Tibial nerve (tissue), 4 donors: ENCODE data around the gene POGK. TPM values are rescaled to one million over a fixed set of nuclear protein-coding genes. Genes with fewer than 3 reads are reported as not detected.

ENCODE experiments used
- DNase-seq, 2 donors: peaks; one replicate each; pipeline ENCODE4 v3.0.0-alpha.2; 2019; ENCODE audit warnings: low spot score in 2 of 2
- H3K27ac ChIP-seq, 4 donors: fragments of 200-600 bp; sonication (generic) in 3 of 4; one replicate each; pipeline ENCODE4 v1.5.1; 2017 to 2019; ENCODE audit warnings: mild to moderate bottlenecking in 1 of 4
- H3K27me3 ChIP-seq, 2 donors: fragments of 200-600 bp; sonication (generic) in 1 of 2; one replicate each; pipeline versions ENCODE4 v1.5.1 to v1.6.0; 2017 to 2019
- H3K36me3 ChIP-seq, 3 donors: fragments of 200-600 bp; sonication (generic); one replicate each; pipeline ENCODE4 v1.5.1; 2018 to 2019
- H3K4me1 ChIP-seq, 4 donors: fragments of 200-600 bp; sonication (generic) in 3 of 4; one replicate each; pipeline ENCODE4 v1.5.1; 2017 to 2019
- H3K4me3 ChIP-seq, 4 donors: fragments of 200-600 bp; sonication (generic) in 3 of 4; one replicate each; pipeline ENCODE4 v1.5.1; 2017 to 2019; ENCODE audit warnings: mild to moderate bottlenecking in 1 of 4, moderate library complexity in 1 of 4
- H3K9me3 ChIP-seq, 4 donors: fragments of 200-600 bp; sonication (generic) in 3 of 4; one replicate each; pipeline ENCODE4 v1.5.1; 2017 to 2019
- EP300 ChIP-seq, 2 donors: sonication (generic); formaldehyde crosslinking; IDR thresholded peaks; one replicate each; pipeline ENCODE4 v1.6.1; 2017; ENCODE audit warnings: antibody characterized with exemption in 2 of 2, mild to moderate bottlenecking in 1 of 2
- POLR2A ChIP-seq, 2 donors: fragments of 450-650 bp; IDR thresholded peaks; one replicate each; pipeline ENCODE4 v1.6.1; 2017; ENCODE audit warnings: antibody characterized with exemption in 2 of 2, mild to moderate bottlenecking in 2 of 2, moderate library complexity in 2 of 2
- WGBS, 2 donors: methylation state at CpG; one replicate each; pipeline ENCODE4 v1.1.5; 2018; 5-methylcytosine and 5-hydroxymethylcytosine counted together
- total RNA-seq, 4 donors: library from RNA; depleted of rRNA; stranded (reverse); fragments of >200 nt; gene quantifications; one replicate each; pipeline ENCODE4 v1.1.0, GENCODE V29; 2016
- TF ChIP-seq, protein P1 (sequence below), 5 experiments: fragments of 200-600 bp in 3 of 5; fragments of 450-650 bp in 2 of 5; sonication (generic) in 3 of 5; IDR thresholded peaks; one replicate each; pipeline ENCODE4 v1.5.1; 2016 to 2019; ENCODE audit warnings: antibody characterized with exemption in 5 of 5, mild to moderate bottlenecking in 3 of 5, moderate library complexity in 2 of 5

The POGK gene, protein sequence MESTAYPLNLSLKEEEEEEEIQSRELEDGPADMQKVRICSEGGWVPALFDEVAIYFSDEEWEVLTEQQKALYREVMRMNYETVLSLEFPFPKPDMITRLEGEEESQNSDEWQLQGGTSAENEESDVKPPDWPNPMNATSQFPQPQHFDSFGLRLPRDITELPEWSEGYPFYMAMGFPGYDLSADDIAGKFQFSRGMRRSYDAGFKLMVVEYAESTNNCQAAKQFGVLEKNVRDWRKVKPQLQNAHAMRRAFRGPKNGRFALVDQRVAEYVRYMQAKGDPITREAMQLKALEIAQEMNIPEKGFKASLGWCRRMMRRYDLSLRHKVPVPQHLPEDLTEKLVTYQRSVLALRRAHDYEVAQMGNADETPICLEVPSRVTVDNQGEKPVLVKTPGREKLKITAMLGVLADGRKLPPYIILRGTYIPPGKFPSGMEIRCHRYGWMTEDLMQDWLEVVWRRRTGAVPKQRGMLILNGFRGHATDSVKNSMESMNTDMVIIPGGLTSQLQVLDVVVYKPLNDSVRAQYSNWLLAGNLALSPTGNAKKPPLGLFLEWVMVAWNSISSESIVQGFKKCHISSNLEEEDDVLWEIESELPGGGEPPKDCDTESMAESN
- 10 to 100 TPM; 27.8 to 37.7 (median 32.8) TPM for total RNA-seq

DNA sequence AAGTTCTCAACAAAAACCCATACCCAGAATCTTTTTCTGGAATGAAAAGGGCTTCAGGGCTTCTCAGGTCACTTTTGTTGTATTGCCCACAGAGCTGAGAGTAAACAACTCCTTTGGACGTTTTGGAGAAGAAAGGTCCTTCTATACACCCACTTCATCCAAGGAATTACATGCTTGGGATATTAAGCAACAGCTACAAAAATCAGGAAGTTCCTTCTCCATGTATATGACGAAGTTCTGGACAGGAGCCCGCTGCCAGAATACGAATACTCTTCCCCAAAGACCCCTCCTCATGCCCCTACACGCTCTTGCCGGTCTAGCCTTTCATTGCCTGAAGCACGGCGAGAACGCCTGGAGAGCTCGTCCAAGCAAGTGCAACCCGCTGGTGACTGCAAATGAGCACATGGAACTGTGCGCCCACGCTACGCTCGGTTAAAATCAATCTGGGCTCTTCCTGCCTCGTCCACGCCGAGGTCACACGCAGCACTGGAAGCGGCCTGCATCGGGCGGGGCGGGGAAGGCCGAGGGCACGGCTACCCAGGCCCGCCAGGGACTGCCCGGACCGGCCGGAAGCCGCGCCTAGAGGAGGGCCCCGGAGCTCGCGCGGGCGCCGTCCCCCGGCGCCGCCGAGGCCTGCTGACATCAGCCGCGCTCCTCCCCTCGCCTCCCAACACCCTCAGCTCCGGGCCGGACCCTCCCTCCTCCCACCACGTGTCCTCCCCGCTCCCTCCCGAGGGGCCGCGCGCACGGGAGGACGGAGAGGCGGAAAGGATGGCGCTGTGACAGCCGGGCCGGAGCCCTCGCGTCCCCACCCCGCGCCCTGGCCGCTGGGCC is at the start of gene POGK:
POGK (plus strand) TSS at position 710 of the 834 bp plus-strand sequence. CDS start 1,482 bp downstream, outside the sequence.
- TF ChIP-seq, protein P1, sequence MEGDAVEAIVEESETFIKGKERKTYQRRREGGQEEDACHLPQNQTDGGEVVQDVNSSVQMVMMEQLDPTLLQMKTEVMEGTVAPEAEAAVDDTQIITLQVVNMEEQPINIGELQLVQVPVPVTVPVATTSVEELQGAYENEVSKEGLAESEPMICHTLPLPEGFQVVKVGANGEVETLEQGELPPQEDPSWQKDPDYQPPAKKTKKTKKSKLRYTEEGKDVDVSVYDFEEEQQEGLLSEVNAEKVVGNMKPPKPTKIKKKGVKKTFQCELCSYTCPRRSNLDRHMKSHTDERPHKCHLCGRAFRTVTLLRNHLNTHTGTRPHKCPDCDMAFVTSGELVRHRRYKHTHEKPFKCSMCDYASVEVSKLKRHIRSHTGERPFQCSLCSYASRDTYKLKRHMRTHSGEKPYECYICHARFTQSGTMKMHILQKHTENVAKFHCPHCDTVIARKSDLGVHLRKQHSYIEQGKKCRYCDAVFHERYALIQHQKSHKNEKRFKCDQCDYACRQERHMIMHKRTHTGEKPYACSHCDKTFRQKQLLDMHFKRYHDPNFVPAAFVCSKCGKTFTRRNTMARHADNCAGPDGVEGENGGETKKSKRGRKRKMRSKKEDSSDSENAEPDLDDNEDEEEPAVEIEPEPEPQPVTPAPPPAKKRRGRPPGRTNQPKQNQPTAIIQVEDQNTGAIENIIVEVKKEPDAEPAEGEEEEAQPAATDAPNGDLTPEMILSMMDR (IDR thresholded peaks at IDR 0.05): peak in 2 of 5 experiments; percentile 26 to 45
- TF ChIP-seq EP300 (IDR thresholded peaks at IDR 0.05): peak in 1 of 2 donors; percentile 89
- peak; percentile 75 to 80 for TF ChIP-seq POLR2A (IDR thresholded peaks at IDR 0.05)
- DNase-seq: peak; percentile 80
- peaks cover 0 to 32% (median 0%) of the 10 kb centered on the region in 3 donors for H3K36me3 ChIP-seq
- H3K4me1 ChIP-seq: peaks cover 0 to 51% (median 33%) of the 10 kb centered on the region in 4 donors
- 0 to 1% methylated on average over 27 to 61 of the region's 63 CpGs for WGBS, 2 donors
- no peaks in the 10 kb centered on the region for H3K27me3 ChIP-seq
- peak within 1 kb of the TSS; percentile 81 to 97 (median 91) for H3K27ac ChIP-seq
- H3K4me3 ChIP-seq: peak within 1 kb of the TSS; percentile 49 to 91 (median 78)
- no peaks in the 10 kb centered on the region for H3K9me3 ChIP-seq

DNA sequence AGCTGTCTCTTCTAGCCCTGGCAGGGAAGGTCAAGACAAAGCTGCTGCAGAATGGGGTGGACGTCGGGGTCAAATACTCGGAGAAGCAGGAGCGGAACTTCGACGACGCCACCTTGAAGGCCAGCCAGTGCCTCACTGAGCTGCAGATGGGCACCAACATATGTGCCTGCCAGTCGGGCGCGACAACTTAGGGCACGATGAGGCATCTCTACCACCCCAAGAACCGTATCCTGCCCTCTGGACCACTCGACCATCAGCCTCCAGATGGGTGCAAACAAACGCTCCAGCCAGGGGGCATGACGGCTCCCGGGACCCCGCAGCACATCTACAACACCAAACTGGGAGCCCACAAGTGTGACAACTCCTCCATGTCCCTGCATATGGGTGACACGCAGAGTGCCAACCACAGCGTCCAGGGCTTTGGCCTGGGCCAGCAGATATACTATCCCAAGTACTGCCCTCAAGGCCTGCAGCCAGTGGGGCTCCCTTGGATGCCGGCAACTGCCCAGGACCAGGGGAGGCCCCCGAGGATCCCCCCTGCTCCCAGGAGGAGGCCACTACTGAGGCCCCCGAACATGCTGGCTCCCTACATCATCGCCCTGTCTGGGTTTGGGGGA is 42.5 kb upstream of the POGK start:
- TF ChIP-seq EP300 (IDR thresholded peaks at IDR 0.05) (no peak), POLR2A (IDR thresholded peaks at IDR 0.05) (no peak)
- TF ChIP-seq, protein P1 (IDR thresholded peaks at IDR 0.05): no peak
- WGBS, 2 donors: 92% methylated on average over 23 of the region's 23 CpGs

DNA sequence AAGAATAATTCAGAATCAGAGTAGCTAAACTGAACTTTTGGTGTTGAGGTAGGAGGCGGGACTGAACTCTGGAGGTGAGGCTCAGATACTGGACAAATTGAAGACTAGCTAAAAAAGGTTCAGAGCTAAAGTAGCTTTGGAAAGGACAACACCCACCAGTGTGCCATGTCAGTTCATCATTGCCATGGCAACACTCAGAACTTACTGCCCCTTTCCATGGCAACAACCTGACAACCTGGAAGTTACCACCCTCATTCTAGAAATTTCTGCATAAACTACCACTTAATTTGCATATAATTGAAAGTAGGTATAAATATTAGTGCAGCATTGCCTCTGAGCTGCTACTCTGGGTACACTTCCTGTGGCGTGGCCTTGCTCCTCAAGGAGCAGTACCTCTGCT is 30.3 kb upstream of the POGK start:
- no peaks in the 10 kb centered on the region for H3K27me3 ChIP-seq
- no peak overlapping the region for H3K27ac ChIP-seq
- H3K36me3 ChIP-seq: no peaks in the 10 kb centered on the region
- WGBS, 2 donors: 68 to 78% methylated on average over 2 of the region's 2 CpGs
- H3K9me3 ChIP-seq: peaks cover 0 to 4% (median 0%) of the 10 kb centered on the region in 4 donors
- DNase-seq: no peak
- H3K4me1 ChIP-seq: no peaks in the 10 kb centered on the region
- H3K4me3 ChIP-seq: no peak overlapping the region
- TF ChIP-seq POLR2A (IDR thresholded peaks at IDR 0.05): no peak
- no peak for TF ChIP-seq EP300 (IDR thresholded peaks at IDR 0.05)
- TF ChIP-seq, protein P1 (IDR thresholded peaks at IDR 0.05): no peak

More for the DNA sequence above, 42.5 kb upstream of the POGK start:
- Histone ChIP-seq H3K27me3 (no peaks in the 10 kb centered on the region), H3K4me3 (no peak overlapping the region), H3K27ac (no peak overlapping the region), H3K4me1 (no peaks in the 10 kb centered on the region), H3K36me3 (no peaks in the 10 kb centered on the region), H3K9me3 (no peaks in the 10 kb centered on the region)
- DNase-seq: no peak

DNA sequence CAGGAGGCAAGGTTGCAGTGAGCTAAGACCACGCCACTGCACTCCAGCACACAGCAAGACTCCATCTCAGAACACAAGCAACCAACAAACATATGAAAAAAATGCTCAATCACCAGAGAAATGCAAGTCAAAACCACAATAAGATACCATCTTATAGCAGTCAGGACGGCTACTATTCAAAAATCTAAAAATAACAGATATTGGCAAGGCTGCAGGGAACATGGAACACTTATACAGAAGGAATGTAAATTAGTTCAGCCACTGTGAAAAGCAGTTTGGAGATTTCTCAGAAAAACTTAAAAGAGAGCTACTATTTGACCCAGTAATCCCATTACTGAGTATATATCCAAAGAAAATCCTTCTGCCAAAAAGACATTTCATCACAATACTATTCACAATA is 27.6 kb upstream of the POGK start:
- peaks cover 0 to 4% (median 0%) of the 10 kb centered on the region in 4 donors for H3K9me3 ChIP-seq
- 49 to 57% methylated on average over 2 of the region's 2 CpGs for WGBS, 2 donors
- DNase-seq: no peak
- H3K4me1 ChIP-seq: no peaks in the 10 kb centered on the region
- H3K4me3 ChIP-seq: no peak overlapping the region
- H3K27me3 ChIP-seq: no peaks in the 10 kb centered on the region
- TF ChIP-seq POLR2A (IDR thresholded peaks at IDR 0.05): no peak
- TF ChIP-seq, protein P1 (IDR thresholded peaks at IDR 0.05): no peak
- no peak for TF ChIP-seq EP300 (IDR thresholded peaks at IDR 0.05)
- no peaks in the 10 kb centered on the region for H3K36me3 ChIP-seq
- no peak overlapping the region for H3K27ac ChIP-seq
